ENCODE results near the gene IQGAP1.

IQGAP1 gene

GRCh38 chr15:90354986-90355385, 33.1 kb upstream of the IQGAP1 start:
- H3K4me3 ChIP-seq (replicated peaks; ENCODE audit: low read depth, low read length): no peak overlapping the region
- DNase-seq (ENCODE audit: low read depth): no peak
- TF ChIP-seq, protein P1, sequence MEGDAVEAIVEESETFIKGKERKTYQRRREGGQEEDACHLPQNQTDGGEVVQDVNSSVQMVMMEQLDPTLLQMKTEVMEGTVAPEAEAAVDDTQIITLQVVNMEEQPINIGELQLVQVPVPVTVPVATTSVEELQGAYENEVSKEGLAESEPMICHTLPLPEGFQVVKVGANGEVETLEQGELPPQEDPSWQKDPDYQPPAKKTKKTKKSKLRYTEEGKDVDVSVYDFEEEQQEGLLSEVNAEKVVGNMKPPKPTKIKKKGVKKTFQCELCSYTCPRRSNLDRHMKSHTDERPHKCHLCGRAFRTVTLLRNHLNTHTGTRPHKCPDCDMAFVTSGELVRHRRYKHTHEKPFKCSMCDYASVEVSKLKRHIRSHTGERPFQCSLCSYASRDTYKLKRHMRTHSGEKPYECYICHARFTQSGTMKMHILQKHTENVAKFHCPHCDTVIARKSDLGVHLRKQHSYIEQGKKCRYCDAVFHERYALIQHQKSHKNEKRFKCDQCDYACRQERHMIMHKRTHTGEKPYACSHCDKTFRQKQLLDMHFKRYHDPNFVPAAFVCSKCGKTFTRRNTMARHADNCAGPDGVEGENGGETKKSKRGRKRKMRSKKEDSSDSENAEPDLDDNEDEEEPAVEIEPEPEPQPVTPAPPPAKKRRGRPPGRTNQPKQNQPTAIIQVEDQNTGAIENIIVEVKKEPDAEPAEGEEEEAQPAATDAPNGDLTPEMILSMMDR (IDR thresholded peaks at IDR 0.05; ENCODE audit: low read length, missing control alignments): no peak

DNA sequence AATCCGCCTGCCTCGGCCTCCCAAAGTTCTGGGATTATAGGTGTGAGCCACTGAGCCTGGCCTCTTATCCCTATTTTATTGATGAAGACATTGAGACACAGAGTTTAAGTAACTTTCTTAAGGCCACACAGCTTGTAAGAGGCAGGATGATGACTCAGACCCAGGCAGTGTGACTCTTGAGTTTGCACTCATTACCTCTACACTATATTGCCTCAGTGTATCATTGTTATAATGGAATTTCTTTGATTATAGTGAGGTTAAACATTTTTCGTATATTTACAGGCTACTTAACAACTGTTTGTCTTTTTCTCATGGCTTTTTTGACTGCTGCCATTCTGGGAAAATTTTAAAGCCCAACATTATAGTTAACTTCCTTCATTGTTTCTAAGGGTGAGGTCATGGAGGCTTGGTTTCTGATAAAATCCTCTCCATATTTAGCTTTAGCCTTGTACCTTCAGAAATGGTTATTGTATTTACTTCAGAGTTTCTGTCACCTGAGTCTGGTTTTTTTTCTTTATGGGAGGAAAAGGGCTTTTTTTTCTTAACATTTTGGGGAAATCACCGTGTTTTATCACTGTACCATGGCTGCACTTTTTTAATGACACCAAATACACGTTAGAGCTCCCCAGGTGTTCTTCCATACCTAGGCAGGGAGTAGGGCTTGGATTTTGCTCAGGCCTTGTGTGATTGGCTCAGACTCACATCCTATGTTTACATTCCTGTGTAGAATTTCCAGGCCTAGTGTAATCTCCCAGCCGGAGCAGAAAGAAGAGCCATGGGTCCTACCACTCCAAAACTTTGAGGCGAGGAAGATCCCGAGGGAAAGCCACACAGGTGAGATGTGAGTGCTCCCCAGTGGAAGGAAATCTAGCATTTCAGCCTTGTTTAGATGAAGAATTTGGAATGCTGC, 29.7 kb upstream of the IQGAP1 start:
- TF ChIP-seq, protein P1 (IDR thresholded peaks at IDR 0.05; ENCODE audit: low read length, missing control alignments): no peak
- no peak overlapping the region for H3K4me3 ChIP-seq (replicated peaks; ENCODE audit: low read depth, low read length)
- DNase-seq (ENCODE audit: low read depth): peak; percentile 56

DNA sequence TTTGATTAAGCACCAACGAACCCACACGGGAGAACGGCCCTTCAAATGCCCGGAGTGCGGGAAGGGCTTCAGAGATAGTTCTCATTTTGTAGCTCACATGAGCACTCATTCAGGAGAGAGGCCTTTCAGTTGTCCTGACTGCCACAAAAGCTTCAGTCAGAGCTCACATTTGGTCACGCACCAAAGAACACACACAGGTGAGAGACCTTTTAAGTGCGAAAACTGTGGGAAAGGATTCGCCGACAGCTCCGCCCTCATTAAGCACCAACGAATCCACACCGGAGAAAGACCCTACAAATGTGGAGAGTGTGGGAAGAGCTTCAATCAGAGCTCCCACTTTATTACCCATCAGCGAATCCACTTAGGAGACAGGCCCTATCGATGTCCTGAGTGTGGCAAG, 27.3 kb upstream of the IQGAP1 start:
- DNase-seq (ENCODE audit: low read depth): no peak
- no peak overlapping the region for H3K4me3 ChIP-seq (replicated peaks; ENCODE audit: low read depth, low read length)
- TF ChIP-seq, protein P1 (IDR thresholded peaks at IDR 0.05; ENCODE audit: low read length, missing control alignments): no peak

DNA sequence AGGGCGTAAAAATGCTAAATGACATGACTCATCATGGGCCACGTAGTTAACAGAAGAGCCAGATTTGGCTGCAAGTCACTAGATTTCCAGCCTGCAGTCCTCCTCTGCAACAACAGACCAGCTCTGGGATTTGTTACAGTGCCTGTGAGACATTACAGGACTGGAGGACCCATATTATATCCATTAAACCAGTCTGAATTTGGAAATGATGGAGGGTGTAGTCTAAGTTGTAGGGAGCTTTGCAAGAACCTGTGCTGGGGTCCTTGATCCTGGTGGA, 25.2 kb upstream of the IQGAP1 start:
- no peak overlapping the region for H3K4me3 ChIP-seq (replicated peaks; ENCODE audit: low read depth, low read length)
- peak; percentile 92 for DNase-seq (ENCODE audit: low read depth)
- TF ChIP-seq, protein P1 (IDR thresholded peaks at IDR 0.05; ENCODE audit: low read length, missing control alignments): no peak

DNA sequence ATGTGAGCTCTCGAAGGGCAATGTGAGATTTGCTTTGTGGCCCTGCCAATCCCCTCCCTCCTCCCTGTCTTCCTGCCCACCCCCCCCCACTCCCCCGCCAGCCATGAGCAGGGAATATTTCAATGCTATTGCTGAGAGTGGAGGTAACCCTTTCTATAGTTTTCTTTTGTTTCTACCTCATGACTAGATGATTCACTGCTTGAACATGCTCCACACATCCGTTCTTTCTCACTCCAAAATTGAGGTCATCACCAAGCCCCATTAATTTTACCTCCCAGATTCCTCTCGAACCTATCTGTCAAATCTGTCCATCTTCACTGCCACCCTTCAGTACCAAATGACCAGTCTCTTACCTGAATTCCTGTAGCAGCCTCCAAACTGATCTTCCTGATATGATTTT, 23.8 kb upstream of the IQGAP1 start:
- peak; percentile 82 for DNase-seq (ENCODE audit: low read depth)
- TF ChIP-seq, protein P1 (IDR thresholded peaks at IDR 0.05; ENCODE audit: low read length, missing control alignments): no peak
- H3K4me3 ChIP-seq (replicated peaks; ENCODE audit: low read depth, low read length): no peak overlapping the region

GRCh38 chr15:90365414-90366055, 22.5 kb upstream of the IQGAP1 start:
- no peak overlapping the region for H3K4me3 ChIP-seq (replicated peaks; ENCODE audit: low read depth, low read length)
- no peak for DNase-seq (ENCODE audit: low read depth)
- TF ChIP-seq, protein P1 (IDR thresholded peaks at IDR 0.05; ENCODE audit: low read length, missing control alignments): no peak
